ENCODE data around the gene MSLN.
"Not testable (repeated sequence)": the region's sequence is repeated elsewhere in the genome, so short reads cannot be mapped to it uniquely, and the experiment has no call there.

MSLN gene

GRCh38 chr16:760065-760464 lies 469 bp upstream of the MSLN start:
- no peak for DNase-seq (ENCODE audit: low read depth)

GRCh38 chr16:761625-762513 lies 1.3 kb downstream of the MSLN start:
- no peak for DNase-seq (ENCODE audit: low read depth)

- DNase-seq (ENCODE audit: low read depth): no peak
Observed at GRCh38 chr16:762595-763268, 2.2 kb downstream of the MSLN start.

- DNase-seq (ENCODE audit: low read depth): no peak
Observed at GRCh38 chr16:763369-764183, 3.0 kb downstream of the MSLN start.

- no peak for DNase-seq (ENCODE audit: low read depth)
Observed at GRCh38 chr16:764184-764750, 3.7 kb downstream of the MSLN start.

- no peak for DNase-seq (ENCODE audit: low read depth)
Observed at GRCh38 chr16:764848-765487, 4.4 kb downstream of the MSLN start.

- DNase-seq (ENCODE audit: low read depth): no peak
Observed at GRCh38 chr16:765488-765865, 4.9 kb downstream of the MSLN start.

GRCh38 chr16:766008-766819 lies 5.7 kb downstream of the MSLN start:
- no peak for DNase-seq (ENCODE audit: low read depth)

GRCh38 chr16:766820-767640 lies 6.5 kb downstream of the MSLN start:
- no peak for DNase-seq (ENCODE audit: low read depth)

- no peak for DNase-seq (ENCODE audit: low read depth)
Observed at GRCh38 chr16:767743-768235, 7.3 kb downstream of the MSLN start.

- DNase-seq (ENCODE audit: low read depth): no peak
Observed at GRCh38 chr16:768428-768827, 7.9 kb downstream of the MSLN start.

- DNase-seq (ENCODE audit: low read depth): no peak
Observed at GRCh38 chr16:769184-769784, 8.8 kb downstream of the MSLN start.

- no peak for DNase-seq (ENCODE audit: low read depth)
Observed at GRCh38 chr16:769934-770333, 9.4 kb downstream of the MSLN start.

GRCh38 chr16:770411-770810 lies 9.9 kb downstream of the MSLN start:
- DNase-seq (ENCODE audit: low read depth): no peak

GRCh38 chr16:772959-773358 lies 12.4 kb downstream of the MSLN start:
- DNase-seq (ENCODE audit: low read depth): no peak

- no peak for DNase-seq (ENCODE audit: low read depth)
Observed at GRCh38 chr16:774086-775001, 13.8 kb downstream of the MSLN start.

- DNase-seq (ENCODE audit: low read depth): no peak
Observed at GRCh38 chr16:775236-775796, 14.8 kb downstream of the MSLN start.

GRCh38 chr16:776298-776697 lies 15.8 kb downstream of the MSLN start:
- not testable (repeated sequence) for DNase-seq (ENCODE audit: low read depth)
